Nephron (organoid): ENCODE results near the gene CDC42BPG.

Experiments used
- H3K27ac Mint-ChIP-seq, 3 experiments: 2 replicates each; pipeline ENCODE4 v1.8.0; 2020; ENCODE audit warnings: mixed read lengths in 3 of 3, mild to moderate bottlenecking in 2 of 3, moderate library complexity in 1 of 3
- H3K27me3 Mint-ChIP-seq: 2 replicates; pipeline ENCODE4 v1.8.0; 2021; ENCODE audit warnings: low read depth, mild to moderate bottlenecking, moderate library complexity, mixed read lengths
- H3K36me3 Mint-ChIP-seq: 2 replicates; pipeline ENCODE4 v1.8.0; 2020; ENCODE audit warnings: low read depth, mixed read lengths
- H3K4me1 Mint-ChIP-seq: 2 replicates; pipeline ENCODE4 v1.8.0; 2020; ENCODE audit warnings: mixed read lengths
- H3K4me3 Mint-ChIP-seq, 3 experiments: 2 replicates each; pipeline ENCODE4 v1.8.0; 2020; ENCODE audit warnings: mild to moderate bottlenecking in 3 of 3, mixed read lengths in 3 of 3, moderate library complexity in 2 of 3
- H3K9me3 Mint-ChIP-seq: 2 replicates; pipeline ENCODE4 v1.8.0; 2020; ENCODE audit warnings: mixed read lengths
- CTCF ChIP-seq, 3 experiments: fragments of 200-600 bp; sonication (generic); IDR thresholded peaks; one replicate each; pipeline ENCODE4 v1.5.0; 2021; ENCODE audit warnings: antibody characterized with exemption in 3 of 3; ENCODE audit not compliant: unreplicated experiment in 3 of 3

CDC42BPG gene

GRCh38 chr11:64864473-64865285, 20.2 kb upstream of the CDC42BPG start:
- no peaks in the 10 kb centered on the region for H3K9me3 Mint-ChIP-seq
- H3K4me1 Mint-ChIP-seq, result peaks cover 72% of the 10 kb centered on the region
- H3K36me3 Mint-ChIP-seq, result peaks cover 19% of the 10 kb centered on the region
- no peaks in the 10 kb centered on the region for H3K27me3 Mint-ChIP-seq
- no peak for TF ChIP-seq CTCF (IDR thresholded peaks at IDR 0.05; ENCODE audit: unreplicated experiment in 3 of 3)
- peak overlapping the region; percentile 75 to 98 (median 96) for H3K27ac Mint-ChIP-seq
- H3K4me3 Mint-ChIP-seq, result peak overlapping the region; percentile 25 to 36 (median 30)

GRCh38 chr11:64864135-64864472, 19.7 kb upstream of the CDC42BPG start:
- no peak for TF ChIP-seq CTCF (IDR thresholded peaks at IDR 0.05; ENCODE audit: unreplicated experiment in 3 of 3)
- Mint-ChIP-seq H3K4me3 (no peak overlapping the region), H3K27ac (peak overlapping the region; percentile 89 to 98 (median 96)), H3K9me3 (no peaks in the 10 kb centered on the region), H3K4me1 (peaks cover 67% of the 10 kb centered on the region), H3K36me3 (peaks cover 23% of the 10 kb centered on the region), H3K27me3 (no peaks in the 10 kb centered on the region)

- Mint-ChIP-seq H3K4me3 (peak overlapping the region in 2 of 3 experiments; percentile 19 to 26), H3K27me3 (no peaks in the 10 kb centered on the region), H3K27ac (peak overlapping the region; percentile 89 to 98 (median 96)), H3K9me3 (no peaks in the 10 kb centered on the region), H3K36me3 (peaks cover 22% of the 10 kb centered on the region), H3K4me1 (peaks cover 61% of the 10 kb centered on the region)
- no peak for TF ChIP-seq CTCF (IDR thresholded peaks at IDR 0.05; ENCODE audit: unreplicated experiment in 3 of 3)
Measured at GRCh38 chr11:64863391-64864060, 19.1 kb upstream of the CDC42BPG start.

- Mint-ChIP-seq H3K27me3 (no peaks in the 10 kb centered on the region), H3K4me3 (peak overlapping the region in 2 of 3 experiments; percentile 9 to 27), H3K9me3 (no peaks in the 10 kb centered on the region), H3K4me1 (peaks cover 55% of the 10 kb centered on the region), H3K27ac (peak overlapping the region; percentile 89 to 98 (median 96)), H3K36me3 (peaks cover 18% of the 10 kb centered on the region)
- no peak for TF ChIP-seq CTCF (IDR thresholded peaks at IDR 0.05; ENCODE audit: unreplicated experiment in 3 of 3)
Measured at GRCh38 chr11:64862987-64863390, 18.5 kb upstream of the CDC42BPG start.

- H3K27me3 Mint-ChIP-seq, result no peaks in the 10 kb centered on the region
- no peak overlapping the region for H3K4me3 Mint-ChIP-seq
- H3K9me3 Mint-ChIP-seq, result no peaks in the 10 kb centered on the region
- H3K27ac Mint-ChIP-seq, result peak overlapping the region in 2 of 3 experiments; percentile 35 to 61
- TF ChIP-seq CTCF (IDR thresholded peaks at IDR 0.05; ENCODE audit: unreplicated experiment in 3 of 3), result no peak
- H3K36me3 Mint-ChIP-seq, result peaks cover 15% of the 10 kb centered on the region
- peaks cover 48% of the 10 kb centered on the region for H3K4me1 Mint-ChIP-seq
Measured at GRCh38 chr11:64861227-64861975, 16.9 kb upstream of the CDC42BPG start.
